Measurements from ENCODE around the gene ADAMTSL5.
A peak's percentile ranks its signal among the peaks of the same experiment; 100 is the strongest.

ADAMTSL5 gene

DNA sequence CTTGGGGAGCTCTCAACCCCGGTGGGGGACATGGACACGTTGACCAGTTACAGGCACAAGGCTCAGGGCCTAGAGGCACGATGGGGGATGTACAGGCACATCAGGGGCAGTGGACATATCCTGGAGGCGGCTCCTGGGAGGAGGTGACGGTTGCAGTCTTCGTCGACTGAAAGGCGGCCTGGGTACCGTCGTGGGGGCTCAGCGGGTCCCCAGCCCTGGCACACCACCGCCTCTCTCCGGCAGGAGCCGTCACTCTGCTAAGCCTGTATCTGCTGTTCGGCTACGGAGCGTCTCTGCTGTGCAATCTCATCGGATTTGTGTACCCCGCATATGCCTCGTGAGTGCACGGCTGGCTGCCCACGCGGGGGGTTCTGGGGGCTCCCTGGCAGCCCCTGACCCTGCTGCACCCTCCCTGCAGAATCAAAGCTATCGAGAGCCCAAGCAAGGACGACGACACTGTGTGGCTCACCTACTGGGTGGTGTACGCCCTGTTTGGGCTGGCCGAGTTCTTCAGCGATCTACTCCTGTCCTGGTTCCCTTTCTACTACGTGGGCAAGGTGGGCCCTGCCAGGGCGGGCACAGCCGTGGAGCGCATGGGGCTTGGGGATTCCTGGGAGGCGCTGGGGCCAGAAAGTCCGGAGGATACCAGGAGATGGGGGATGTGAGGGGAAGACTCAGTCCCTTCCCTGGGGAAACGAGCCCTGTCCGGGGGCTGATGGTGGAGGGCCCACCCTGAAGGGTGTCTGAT lies 17.6 kb downstream of the ADAMTSL5 start:
- DNase-seq, result no peak

DNA sequence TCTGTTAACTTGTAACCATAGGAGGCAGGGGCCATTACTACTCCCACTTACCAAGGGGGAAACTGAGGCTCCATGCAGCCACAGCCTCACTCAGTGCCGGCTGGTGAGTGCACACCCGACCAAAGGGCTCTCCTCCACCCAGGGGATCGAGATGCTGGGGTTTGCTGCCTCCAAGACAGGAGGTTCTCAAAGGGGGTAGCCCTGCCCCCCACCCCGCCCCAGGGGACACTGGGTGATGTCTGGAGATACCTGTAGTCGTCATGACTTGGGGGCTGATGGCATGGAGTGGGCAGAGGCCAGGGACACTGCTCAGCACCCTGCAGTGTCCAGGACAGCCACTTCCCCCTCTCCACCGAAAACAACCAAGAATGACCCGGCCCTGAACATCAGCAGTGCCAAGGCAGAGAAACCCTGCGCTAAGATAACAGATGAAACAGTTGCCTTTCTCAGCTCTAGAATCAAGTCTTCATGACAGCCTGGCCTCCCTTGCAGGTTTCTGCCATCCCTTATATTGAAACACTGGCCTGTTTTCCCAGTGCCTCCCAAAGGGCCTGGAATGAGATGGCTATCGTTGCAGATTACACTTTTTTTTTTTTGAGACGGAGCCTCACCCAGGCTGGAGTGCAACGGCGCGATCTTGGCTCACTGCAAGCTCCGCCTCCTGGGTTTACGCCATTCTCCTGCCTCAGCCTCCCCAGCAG lies 18.6 kb downstream of the ADAMTSL5 start:
- DNase-seq, result no peak

DNA sequence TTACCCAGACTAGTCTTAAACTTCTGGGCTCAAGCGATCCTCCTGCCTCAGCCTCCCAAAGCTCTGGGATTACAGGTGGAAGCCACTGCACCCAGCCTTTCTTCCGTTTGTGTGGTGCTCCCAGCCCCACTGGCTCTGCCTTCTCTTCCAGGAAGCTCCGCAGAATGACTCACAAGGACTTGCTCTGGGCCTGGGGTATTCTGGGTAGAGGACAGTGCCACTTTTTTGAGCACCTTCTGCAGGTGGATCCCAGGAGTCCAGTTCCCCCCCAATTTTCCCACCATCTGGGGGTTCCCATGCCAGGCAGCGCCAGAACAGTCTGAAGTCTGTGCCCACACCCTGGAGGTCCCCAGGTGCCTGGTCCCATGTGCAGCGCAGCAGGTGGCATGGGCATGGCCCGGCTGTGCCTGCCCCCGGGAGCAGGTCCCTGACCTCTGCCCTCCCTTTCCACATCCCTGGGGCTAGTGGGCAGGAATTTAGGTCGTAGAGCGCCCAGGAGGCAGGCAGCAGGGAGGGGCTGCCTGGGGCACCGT lies 20.3 kb downstream of the ADAMTSL5 start:
- no peak for DNase-seq

DNA sequence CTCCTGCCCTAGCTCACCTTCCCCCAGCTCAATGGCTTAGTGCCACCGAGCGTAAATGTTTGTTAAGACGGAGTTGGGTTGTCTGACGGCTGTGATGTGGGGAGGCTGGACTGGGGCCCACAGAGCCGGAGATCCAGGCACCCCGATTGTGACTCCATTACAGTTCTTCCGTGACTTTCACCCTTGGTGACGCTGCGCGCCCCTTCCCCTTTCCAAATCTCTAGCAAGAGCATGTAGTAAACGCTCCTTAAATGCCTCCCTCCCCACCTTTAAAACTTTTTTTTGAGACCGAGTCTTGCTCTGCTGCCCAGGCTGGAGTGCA lies 21.0 kb downstream of the ADAMTSL5 start:
- DNase-seq, result no peak

DNA sequence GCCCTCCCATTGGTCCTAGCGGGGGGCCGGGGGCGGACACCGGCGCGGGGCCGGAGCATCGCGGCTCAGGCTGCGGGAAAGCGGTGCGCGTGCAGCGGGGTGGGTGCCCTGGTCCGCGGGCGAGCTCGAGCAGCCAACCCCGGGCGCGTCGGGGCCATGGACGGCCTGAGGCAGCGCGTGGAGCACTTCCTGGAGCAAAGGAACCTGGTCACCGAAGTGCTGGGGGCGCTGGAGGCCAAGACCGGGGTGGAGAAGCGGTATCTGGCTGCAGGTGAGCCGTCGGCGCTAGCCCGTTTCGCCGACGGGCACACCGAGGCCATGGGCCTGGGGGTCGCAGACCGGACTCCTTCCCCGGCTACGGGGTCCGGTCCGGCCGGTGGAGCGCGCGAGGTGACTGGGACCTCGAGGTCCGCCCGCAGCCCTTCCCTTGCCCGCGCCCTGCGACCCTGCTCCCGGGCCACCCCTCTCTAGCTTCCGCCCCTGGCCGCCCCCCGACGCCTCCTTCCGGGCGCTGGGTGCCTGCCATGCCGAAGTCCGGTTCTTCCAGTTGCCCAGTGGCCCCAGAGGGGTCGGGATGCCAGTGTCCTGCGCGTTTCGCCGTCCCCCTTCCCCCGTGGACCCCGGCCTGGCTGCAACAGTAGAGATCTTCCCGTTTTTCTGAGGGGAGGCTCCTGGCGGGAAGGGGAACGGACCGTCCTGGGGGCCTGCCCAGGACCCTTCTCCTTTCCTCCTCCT lies 21.5 kb downstream of the ADAMTSL5 start, which contains the start of gene REEP6:
TSS of gene REEP6 (plus strand) at position 68 of the 735 bp plus-strand sequence. CDS start at position 157, 89 bp downstream.
- DNase-seq, result no peak

DNA sequence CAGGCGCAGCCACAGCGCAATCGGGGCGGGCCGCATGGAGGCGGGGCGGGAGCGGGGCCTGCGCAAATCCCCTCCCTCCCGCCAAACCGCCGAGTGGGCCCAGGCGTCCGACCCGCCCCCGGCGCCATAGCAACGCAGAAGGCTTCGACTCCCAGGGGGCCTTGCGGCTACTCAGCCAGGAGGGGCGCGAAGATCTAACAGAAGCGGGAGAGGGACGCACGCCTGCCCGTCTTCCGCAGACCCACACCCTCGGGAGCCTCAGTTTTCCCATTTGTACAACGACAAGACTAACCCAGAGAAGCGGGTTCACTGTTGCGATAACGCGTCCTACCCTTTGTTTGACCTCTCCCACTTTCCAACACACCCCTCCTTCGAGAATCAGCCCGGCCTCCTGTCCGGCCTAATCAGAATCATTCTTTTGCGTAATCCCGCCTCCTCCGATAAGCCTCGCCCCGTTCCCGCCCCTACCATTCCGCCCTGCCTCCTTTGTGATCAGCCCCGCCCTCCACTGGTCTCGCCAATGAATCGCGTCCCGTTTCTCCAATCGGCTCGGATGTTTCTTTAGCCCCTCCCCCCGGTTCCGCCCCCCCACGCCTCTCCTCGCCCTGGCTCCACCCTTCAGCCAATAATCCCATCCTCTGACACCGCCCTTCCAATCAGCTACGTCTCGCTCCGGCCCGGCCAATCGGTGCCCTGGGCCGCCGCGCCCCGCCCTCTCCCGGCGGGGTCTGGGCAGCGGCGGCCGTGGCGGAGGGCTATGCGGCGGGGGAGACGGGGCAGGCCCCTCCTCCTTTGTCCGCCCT lies 22.3 kb downstream of the ADAMTSL5 start, which contains the start of gene PCSK4:
TSS of gene PCSK4 (minus strand) at position 40 of the 803 bp plus-strand sequence. CDS start at position 36, 4 bp downstream.
- peak; percentile 99 for DNase-seq

DNA sequence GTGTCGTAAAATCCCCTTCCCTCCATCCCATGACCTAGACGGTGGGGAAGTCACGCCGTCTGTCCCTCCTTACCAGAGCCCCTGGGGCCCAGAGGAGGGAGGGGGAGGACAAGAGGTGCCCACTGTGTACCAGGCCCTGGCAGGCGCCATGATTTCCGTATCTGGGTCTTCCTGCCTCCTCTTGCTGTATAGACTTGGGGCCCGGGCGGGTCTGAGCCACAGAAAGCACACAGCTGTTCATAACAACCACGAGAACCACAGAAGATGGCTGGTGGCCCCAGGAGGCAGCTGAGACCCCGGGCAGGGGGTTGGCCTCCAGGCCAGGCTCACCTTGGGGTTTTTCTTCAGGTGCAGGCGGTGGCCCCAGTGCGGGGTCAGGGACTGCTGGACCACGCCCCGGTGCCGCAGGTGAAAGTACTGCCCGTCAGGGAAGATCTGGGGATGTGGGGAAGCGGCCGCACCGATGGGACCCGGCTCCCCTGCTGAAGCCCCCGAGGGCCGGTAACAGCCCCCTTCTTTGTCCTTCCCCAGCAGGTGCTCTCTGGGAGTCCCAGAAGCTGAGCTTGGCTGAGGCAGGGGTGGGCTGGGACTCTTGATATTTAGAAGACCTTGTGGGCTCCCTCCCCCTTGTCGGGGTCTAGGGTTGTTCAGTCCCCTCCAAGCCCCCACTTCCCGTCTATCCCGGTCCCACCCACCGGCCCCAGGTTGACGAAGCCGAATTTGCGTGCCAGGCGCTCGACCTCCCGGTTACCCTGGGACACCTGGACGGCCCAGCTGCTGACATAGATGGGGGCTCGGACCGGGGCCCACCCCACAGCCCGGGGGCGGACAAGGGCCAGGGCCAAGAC lies 23.1 kb downstream of the ADAMTSL5 start:
- no peak for DNase-seq

DNA sequence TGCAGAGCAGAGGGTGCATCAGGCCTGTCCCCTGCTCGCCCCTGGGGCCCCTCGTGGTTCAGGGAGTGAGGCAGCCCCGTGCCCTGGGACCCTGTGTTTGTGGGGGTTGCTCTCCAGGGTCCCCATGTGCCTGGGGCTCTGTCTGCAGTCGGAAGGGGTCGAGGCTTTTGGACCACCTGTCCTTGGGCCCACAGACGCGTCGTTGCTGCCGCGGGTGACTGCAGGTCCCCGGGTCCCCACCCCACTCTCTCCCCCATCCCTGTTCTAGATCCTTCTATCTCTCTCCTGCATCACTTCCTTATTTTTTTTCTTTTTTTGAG lies 24.6 kb downstream of the ADAMTSL5 start:
- no peak for DNase-seq

DNA sequence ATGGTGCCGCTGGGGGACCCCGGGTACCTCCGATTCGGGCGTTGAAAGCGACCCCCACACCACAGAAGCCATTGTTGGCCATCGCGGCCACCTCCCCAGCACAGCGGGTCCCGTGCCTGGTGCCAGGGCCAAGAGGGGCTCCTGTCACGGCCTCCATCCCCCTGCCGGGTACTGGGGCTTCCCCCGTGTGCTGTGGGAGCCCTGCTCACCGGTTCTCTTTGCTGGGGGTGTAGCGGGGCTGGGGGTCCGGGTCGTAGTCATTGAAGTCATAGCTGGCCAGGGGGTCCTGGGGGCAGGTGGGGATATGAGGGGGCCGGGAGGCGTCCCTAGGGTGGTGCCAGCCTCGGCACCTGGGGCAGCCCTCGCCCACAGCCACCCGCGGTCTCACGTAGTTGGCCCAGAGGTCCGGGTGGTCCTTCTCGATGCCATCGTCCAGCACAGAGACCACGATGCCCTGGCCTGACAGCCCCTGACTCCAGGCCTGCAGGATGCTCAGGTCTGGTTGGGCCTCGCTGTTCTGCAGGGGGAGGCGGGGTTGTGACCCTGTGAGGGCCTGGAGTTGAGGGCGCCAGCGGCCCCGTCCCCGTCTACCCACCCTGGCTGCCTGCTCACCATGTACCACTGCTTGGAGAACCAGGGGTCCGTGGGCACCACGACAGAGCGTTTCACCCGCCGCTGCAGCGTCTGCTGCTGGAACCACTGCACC lies 25.1 kb downstream of the ADAMTSL5 start:
- no peak for DNase-seq

DNA sequence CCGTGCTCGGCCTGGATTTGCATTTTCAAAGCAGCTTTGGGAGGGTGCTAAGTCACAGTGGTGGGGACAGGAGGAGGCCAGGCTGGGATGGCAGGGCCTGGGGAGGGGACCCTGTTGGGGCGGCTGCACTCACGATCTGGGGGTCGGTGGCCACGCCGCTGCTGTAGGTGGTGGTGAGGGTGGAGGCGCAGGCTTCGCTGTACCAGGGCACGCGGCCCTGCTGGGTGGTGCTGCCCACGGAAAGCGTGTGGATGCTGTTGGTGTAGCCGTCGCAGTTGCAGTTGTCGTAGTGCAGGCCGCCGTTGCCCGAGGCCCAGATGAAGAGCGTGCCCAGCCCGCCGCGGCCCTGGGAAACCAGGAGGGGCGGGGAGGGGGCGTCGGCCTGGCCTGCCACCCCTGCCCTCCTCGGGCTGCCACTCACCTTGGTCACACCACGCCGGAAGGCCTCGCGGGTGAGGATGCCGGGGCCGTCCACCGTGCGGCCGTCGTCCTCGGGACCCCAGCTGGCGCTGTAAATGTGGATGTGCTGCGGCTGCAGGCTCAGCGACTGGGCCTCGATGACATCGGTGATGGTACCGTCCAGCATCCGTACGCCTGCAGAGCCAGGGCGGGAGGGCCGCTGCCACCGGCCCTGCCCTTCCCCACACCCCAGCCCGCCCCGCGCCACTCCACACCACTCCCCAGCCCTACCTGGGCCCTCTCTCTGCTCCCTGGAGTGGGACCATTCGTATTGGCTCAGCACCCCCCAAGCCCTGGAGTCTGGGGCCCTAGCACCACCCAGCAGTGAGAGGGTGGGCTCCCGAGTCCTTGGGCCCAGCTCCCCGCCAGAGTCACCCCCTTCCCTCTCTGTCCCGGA lies 25.9 kb downstream of the ADAMTSL5 start:
- DNase-seq, result no peak

DNA sequence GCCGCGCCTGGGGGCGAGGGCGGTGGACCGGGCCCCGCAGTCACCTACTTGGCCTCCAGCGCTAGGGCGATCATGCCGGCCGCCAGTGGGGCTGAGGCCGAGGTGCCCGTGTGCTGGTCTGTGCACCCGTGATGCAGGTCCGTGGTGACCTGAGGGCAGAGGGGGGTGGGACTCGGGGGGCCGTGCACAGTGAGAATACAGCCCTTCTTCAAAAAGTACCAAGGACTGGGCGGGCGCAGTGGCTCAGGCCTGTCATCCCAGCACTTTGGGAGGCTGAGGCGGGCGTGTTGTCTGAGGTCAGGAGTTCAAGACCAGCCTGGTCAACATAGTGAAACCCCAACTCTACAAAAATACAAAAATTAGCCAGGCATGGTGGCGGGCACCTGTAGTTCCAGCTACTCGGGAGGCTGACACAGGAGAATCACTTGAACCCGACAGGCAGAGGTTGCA lies 28.8 kb downstream of the ADAMTSL5 start:
- no peak for DNase-seq

DNA sequence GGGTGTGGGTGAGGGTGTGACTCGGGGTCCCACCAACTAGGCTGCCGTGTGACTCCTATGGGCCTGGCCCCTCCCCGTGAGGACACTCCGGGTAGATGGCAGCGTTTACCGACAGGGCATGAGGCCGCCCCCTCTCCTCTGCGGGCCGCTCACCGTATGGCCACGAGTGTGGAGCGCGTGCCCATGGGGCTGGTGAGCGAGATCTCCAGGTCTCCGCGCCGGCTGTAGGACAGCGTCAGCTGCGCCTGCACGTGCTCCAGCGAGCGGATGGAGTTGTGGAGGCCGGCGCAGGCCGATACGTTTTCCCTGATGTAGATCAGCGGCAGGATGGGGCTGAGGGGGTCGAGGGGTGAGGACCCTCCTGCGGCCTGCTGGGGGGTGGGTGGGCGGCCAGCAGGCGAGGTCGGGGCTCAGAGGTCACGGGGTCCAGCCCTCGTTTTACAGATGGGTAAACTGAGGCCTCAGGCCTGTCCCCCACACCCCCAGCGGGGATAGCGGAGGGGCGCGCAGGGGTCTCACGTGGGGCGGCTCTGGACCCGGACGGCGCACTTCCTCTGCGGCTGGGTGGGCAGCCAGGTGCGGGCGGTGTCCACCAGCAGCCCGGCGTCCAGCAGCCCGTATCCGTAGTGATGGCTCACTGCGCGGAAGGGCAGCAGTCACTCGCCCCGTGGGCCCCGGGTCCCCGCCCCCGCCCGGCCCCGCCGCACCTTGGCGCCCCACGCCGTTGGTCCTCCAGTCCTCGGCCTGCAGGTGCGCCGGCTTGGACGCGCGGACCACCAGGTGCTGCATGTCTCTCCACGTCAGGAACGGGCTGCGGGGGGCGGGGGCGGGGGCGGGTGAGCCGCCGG lies 29.5 kb downstream of the ADAMTSL5 start:
- DNase-seq, result no peak

DNA sequence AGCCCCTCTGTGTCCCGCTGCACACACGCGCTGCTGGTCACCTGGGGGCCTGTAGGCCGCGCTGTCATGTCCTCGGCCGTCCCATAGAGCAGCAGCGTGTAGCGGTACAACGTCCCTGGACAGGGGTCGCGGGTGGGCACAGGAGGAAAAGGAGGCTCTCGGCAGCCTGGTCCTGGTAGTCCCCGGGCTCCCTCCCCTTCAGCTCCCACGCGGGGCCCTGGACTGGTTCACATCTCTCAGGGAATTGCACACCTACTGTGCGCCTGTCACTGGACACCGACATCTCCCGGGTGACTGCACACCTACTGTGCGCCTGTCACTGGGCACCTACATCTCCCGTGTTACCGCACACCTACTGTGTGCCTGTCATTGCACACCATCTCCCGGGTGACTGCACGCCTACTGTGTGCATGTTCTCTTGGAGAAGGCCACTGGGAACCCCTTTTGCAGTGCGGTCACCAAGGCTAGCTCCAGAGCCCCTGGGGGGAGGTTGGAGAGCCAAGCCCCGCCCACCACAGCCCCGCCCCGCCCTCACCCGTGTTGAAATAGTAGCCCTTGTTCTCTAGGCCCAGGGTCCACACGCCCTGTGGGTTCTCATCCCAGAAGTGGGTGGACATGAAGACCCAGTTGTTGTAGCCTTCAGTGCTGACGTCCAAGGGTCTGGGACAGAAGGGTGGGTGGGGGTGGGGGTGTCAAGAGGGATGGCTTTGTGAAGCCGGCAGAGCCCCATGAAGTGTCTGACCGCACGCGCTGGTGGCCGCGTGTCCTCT lies 30.3 kb downstream of the ADAMTSL5 start:
- DNase-seq, result no peak

DNA sequence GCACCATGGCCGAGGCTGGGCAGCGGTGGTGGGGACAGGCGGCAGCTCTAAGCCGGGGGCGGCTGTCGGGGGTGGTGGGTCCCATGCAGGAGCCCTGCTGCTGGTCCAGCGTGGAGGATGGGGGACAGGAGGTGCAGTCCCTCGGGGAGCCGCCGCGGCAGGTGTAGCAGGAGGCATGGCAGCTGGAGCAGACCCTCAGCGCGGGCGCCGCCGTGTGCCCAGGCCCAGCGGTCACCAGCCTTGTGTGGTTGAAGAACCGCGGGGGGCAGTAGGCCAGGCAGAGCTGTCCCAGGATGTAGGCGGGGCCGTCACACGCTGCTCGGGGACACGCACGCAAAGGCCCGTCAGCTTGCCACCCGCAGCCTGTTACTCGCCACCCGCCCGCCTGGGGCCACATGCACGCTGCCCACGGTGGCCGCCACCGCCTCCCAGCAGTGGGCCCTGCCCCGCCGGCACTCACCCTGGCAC lies 30.9 kb downstream of the ADAMTSL5 start:
- DNase-seq, result no peak

DNA sequence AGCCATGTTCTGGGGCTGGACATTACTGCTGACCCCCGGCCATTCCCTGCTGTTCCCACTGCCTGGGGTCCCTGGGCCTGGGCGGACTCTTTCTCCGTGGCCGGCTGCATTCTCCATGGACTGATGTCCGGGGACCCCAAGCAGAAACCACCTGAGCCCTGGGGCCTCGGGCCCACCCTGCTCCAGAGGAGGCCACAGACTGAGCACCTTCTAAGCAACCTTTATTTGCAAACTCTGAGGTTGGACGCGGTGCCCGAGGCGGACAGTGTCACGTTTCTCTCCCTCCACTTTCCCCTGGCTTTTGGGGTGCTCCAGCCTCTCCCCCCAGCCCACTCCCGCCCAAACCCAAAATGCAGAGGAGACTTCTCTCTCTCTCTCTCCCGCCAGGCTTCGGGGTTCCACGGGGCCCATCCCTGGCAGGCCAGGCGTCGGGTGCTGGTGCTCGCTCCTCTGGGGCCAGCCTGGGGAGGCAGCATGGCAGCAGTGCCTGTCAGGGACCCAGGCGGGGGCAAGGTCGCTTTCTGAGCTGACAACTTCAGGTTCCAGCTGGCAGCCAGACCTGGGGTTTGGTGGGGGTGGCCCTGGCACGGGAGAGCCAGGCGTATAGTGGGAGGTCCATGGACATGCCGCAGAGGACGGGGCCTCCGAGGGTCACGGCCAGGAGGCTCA lies 31.5 kb downstream of the ADAMTSL5 start:
- DNase-seq, result no peak

DNA sequence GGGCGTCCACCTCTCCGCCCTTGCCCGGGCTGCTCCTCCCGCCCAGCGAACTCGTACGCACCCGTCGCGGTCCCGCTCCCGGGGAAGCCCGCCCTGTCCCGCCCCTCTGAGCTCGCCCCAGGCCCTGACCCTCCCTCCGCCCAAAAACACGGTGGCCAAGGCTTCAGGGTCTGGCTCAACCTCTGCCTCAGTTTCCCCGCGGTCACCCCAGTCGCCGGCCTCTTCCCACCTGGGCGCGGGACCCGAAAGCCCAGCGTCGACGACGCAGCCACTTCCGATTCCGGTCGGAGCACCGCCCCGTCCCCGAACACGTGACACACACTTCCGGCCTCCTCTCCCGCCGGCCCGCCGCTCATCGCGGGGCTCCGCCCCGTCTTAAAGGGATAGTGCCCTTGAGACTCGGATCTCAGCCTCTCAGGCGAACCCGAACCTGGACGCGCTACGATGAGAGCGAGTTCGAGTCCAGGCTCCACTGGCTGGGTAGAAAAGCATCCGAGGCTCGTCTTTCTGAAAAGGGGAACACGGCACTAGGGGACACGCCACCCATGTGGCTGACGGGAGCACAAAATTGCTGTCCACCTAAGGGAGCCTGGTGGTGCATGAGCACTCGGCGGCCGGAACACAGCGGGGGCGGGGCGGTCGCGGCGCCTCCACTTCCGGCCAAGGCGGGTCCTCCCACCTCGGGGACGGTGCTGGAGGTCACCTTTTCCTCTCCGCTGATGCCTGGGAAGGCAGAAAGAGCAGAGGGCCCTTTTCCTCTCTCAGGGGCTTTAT lies 33.7 kb downstream of the ADAMTSL5 start, which contains the start of gene C19orf25:
TSS of gene C19orf25 (minus strand) at position 282 of the 774 bp plus-strand sequence. CDS start 312 bp downstream, outside the sequence.
- peak; percentile 94 for DNase-seq
